OCI-LY1 (cell line): ENCODE measurements around the gene PTPRN2.

Source experiments
- H2AFZ ChIP-seq: fragments of 200-600 bp; sonication (generic), shearing (Covaris generic); 2 replicates; pipeline ENCODE4 v1.6.0; 2014; ENCODE audit warnings: antibody characterized with exemption, mild to moderate bottlenecking, low read length
- H3F3A ChIP-seq: fragments of 200-600 bp; sonication (generic), shearing (Covaris generic); 2 replicates; pipeline ENCODE4 v1.6.0; 2014; ENCODE audit warnings: mild to moderate bottlenecking, antibody characterized with exemption, low read length, moderate library complexity; ENCODE audit not compliant: insufficient read depth
- H3K27ac ChIP-seq: fragments of 200-600 bp; sonication (generic); 2 replicates; pipeline ENCODE4 v1.5.1; 2014; ENCODE audit warnings: low read length, mixed run types, mild to moderate bottlenecking, low read depth; ENCODE audit not compliant: poor library complexity, severe bottlenecking
- H3K27me3 ChIP-seq: fragments of 200-600 bp; sonication (generic); 2 replicates; pipeline ENCODE4 v1.6.0; 2014; ENCODE audit warnings: antibody characterized with exemption, mild to moderate bottlenecking, low read length, moderate library complexity; ENCODE audit not compliant: insufficient read depth
- H3K36me3 ChIP-seq: fragments of 200-600 bp; sonication (generic); 2 replicates; pipeline ENCODE4 v1.6.1; 2014; ENCODE audit warnings: mild to moderate bottlenecking, antibody characterized with exemption, low read length, moderate library complexity, mixed read lengths; ENCODE audit not compliant: insufficient read depth
- H3K4me1 ChIP-seq: fragments of 200-600 bp; sonication (generic); 2 replicates; pipeline ENCODE4 v1.5.1; 2014; ENCODE audit warnings: mild to moderate bottlenecking, low read length, moderate library complexity; ENCODE audit not compliant: insufficient read depth, severe bottlenecking
- H3K4me2 ChIP-seq: fragments of 200-600 bp; sonication (generic), shearing (Covaris generic); 2 replicates; pipeline ENCODE4 v1.6.1; 2014; ENCODE audit warnings: low read length
- H3K4me3 ChIP-seq: fragments of 200-600 bp; sonication (generic); 2 replicates; pipeline ENCODE4 v1.5.1; 2014; ENCODE audit warnings: low read length, low read depth, mild to moderate bottlenecking, mixed read lengths; ENCODE audit not compliant: poor library complexity, severe bottlenecking
- H3K79me2 ChIP-seq: fragments of 200-600 bp; shearing (Covaris generic); 2 replicates; pipeline ENCODE4 v1.6.1; 2016; ENCODE audit warnings: mixed run types, low read length, mixed read lengths; ENCODE audit not compliant: insufficient read depth
- H3K9ac ChIP-seq: fragments of 200-600 bp; sonication (generic), shearing (Covaris generic); 2 replicates; pipeline ENCODE4 v1.6.1; 2014; ENCODE audit warnings: mild to moderate bottlenecking, low read length, mixed read lengths
- H3K9me2 ChIP-seq: fragments of 200-600 bp; sonication (generic), shearing (Covaris generic); 2 replicates; pipeline ENCODE4 v1.6.1; 2014; ENCODE audit warnings: low read depth, mild to moderate bottlenecking, low read length, mixed read lengths
- H3K9me3 ChIP-seq: fragments of 200-600 bp; shearing (Covaris generic); 2 replicates; pipeline ENCODE4 v1.6.1; 2014; ENCODE audit warnings: low read length, mixed read lengths
- H4K20me1 ChIP-seq: fragments of 200-600 bp; sonication (generic), shearing (Covaris generic); 2 replicates; pipeline ENCODE4 v1.6.0; 2016; ENCODE audit warnings: mild to moderate bottlenecking, low read length; ENCODE audit not compliant: insufficient read depth
- CTCF ChIP-seq: fragments of 200-600 bp; sonication (generic), shearing (Covaris generic); IDR thresholded peaks from 2 replicates; pipeline ENCODE4 v1.5.1; 2017; ENCODE audit warnings: mild to moderate bottlenecking, antibody characterized with exemption, low read length, moderate library complexity, mixed read lengths
- EZH2 ChIP-seq: fragments of 200-600 bp; sonication (generic), shearing (Covaris generic); IDR thresholded peaks from 2 replicates; pipeline ENCODE4 v1.8.0; 2017; ENCODE audit warnings: borderline replicate concordance, mixed run types, mild to moderate bottlenecking, antibody characterized with exemption, low read length, moderate library complexity, mixed read lengths

PTPRN2 gene

GRCh38 chr7:158362001-158362400, 225.6 kb downstream of the PTPRN2 start:
- Histone ChIP-seq H4K20me1 (no peaks in the 10 kb centered on the region), H3K9me3 (no peaks in the 10 kb centered on the region), H3K4me3 (no peak overlapping the region), H3K27ac (no peak overlapping the region), H3K4me1 (no peaks in the 10 kb centered on the region), H3K9me2 (no peaks in the 10 kb centered on the region), H2AFZ (no peak overlapping the region), H3K9ac (no peak overlapping the region), H3K79me2 (no peaks in the 10 kb centered on the region), H3K36me3 (no peaks in the 10 kb centered on the region), H3K27me3 (peaks cover 9% of the 10 kb centered on the region; the same call in 1 of the 2 replicates), H3K4me2 (no peak overlapping the region), H3F3A (no peaks in the 10 kb centered on the region)
- TF ChIP-seq CTCF (no peak), EZH2 (no peak)

GRCh38 chr7:158361326-158361946, 226.2 kb downstream of the PTPRN2 start:
- Histone ChIP-seq H3K4me1 (no peaks in the 10 kb centered on the region), H3K9ac (no peak overlapping the region), H3F3A (no peaks in the 10 kb centered on the region), H3K79me2 (no peaks in the 10 kb centered on the region), H3K27me3 (peaks cover 7% of the 10 kb centered on the region; the same call in 1 of the 2 replicates), H2AFZ (no peak overlapping the region), H3K4me3 (no peak overlapping the region), H3K9me3 (no peaks in the 10 kb centered on the region), H3K27ac (no peak overlapping the region), H3K9me2 (no peaks in the 10 kb centered on the region), H3K4me2 (no peak overlapping the region), H3K36me3 (no peaks in the 10 kb centered on the region), H4K20me1 (no peaks in the 10 kb centered on the region)
- no peak for TF ChIP-seq EZH2
- TF ChIP-seq CTCF, result no peak

DNA sequence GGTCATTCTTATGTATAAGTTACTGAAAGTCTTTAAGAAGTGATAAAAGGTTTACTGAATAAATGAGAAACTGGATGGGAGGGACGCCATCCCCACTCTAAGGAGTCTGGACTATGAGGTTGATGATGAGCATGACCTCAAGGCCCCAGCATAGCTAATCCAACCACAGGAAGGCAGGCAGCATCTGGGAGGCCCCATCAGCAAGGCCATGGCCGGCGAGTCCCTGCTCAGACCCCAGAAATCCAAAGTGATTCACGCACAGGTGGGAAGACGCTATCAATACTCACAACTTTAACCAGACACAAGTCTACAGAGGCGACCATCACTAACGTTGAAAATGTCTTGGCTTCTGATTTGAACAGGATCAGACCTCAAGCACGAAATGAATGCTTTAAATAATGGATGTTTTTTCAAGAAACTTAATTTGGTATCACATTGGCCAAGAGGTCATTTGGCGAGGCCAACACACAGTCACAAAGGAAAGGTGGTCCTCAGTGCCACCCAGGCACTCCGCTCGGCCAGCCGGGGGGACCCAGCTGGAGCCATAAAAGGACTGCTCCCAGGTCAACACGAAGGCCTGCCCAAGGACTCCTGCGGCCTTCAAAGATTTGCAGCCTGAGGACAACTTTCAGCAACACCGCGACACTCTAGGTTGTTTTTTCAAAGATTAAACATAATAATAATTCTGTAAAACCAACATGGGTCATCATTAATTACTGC, 228.5 kb downstream of the PTPRN2 start:
- Histone ChIP-seq H3K9ac (no peak overlapping the region), H3K9me2 (no peaks in the 10 kb centered on the region), H3K79me2 (no peaks in the 10 kb centered on the region), H3F3A (no peaks in the 10 kb centered on the region), H3K9me3 (no peaks in the 10 kb centered on the region), H4K20me1 (no peaks in the 10 kb centered on the region), H3K27ac (no peak overlapping the region), H3K4me3 (no peak overlapping the region), H3K4me2 (no peak overlapping the region), H3K4me1 (no peaks in the 10 kb centered on the region), H2AFZ (no peak overlapping the region), H3K27me3 (peaks cover 7% of the 10 kb centered on the region; the same call in 1 of the 2 replicates), H3K36me3 (no peaks in the 10 kb centered on the region)
- no peak for TF ChIP-seq CTCF
- TF ChIP-seq EZH2, result no peak
